OCI-LY7 (cell line): ENCODE measurements around the gene QDPR. TPM values are rescaled to one million over a fixed set of nuclear protein-coding genes. Genes with fewer than 3 reads are reported as not detected.

Source experiments
- BruUV-seq: library from RNA; stranded (reverse); fragments of 400-500 nt; replicated peaks from 2 replicates; lab custom pipeline; 2021; lab: Mats Ljungman, UMichigan
- CTCF ChIA-PET: fragments of 300-600 bp; sonication (Branson Sonifier 250); formaldehyde crosslinking; loops from one replicate; lab custom pipeline; 2022; ENCODE audit warnings: antibody characterized with exemption; ENCODE audit not compliant: unreplicated experiment; lab: Charles Lee
- POLR2A ChIA-PET: fragments of 300-600 bp; sonication (Branson Sonifier 250); formaldehyde crosslinking; loops from one replicate; lab custom pipeline; 2022; ENCODE audit warnings: antibody characterized with exemption; lab: Charles Lee
- DNase-seq: peaks from one replicate; pipeline ENCODE4 v3.0.0-alpha.2; 2015; ENCODE audit warnings: low spot score
- H2AFZ ChIP-seq: fragments of 200-600 bp; sonication (generic), shearing (Covaris generic); 2 replicates; pipeline ENCODE4 v1.6.1; 2014; ENCODE audit warnings: mild to moderate bottlenecking, antibody characterized with exemption, low read length, moderate library complexity
- H3K27ac ChIP-seq: fragments of 200-600 bp; sonication (generic); 2 replicates; pipeline ENCODE4 v1.5.1; 2014; ENCODE audit warnings: mixed run types, low read depth, mild to moderate bottlenecking, moderate library complexity, low read length, inconsistent platforms; ENCODE audit not compliant: poor library complexity, severe bottlenecking
- H3K36me3 ChIP-seq: fragments of 200-600 bp; sonication (generic); 2 replicates; pipeline ENCODE4 v1.6.1; 2014; ENCODE audit warnings: mild to moderate bottlenecking, antibody characterized with exemption, low read length, moderate library complexity, mixed read lengths; ENCODE audit not compliant: insufficient read depth
- H3K4me1 ChIP-seq: fragments of 200-600 bp; sonication (generic); 2 replicates; pipeline ENCODE4 v1.5.1; 2014; ENCODE audit warnings: mild to moderate bottlenecking, low read length; ENCODE audit not compliant: insufficient read depth, poor library complexity, severe bottlenecking
- H3K4me2 ChIP-seq: fragments of 200-600 bp; sonication (generic); 2 replicates; pipeline ENCODE4 v1.6.1; 2014; ENCODE audit warnings: mild to moderate bottlenecking, low read length
- H3K4me3 ChIP-seq: fragments of 200-600 bp; sonication (generic); 2 replicates; pipeline ENCODE4 v1.5.1; 2014; ENCODE audit warnings: mild to moderate bottlenecking, low read depth, low read length; ENCODE audit not compliant: poor library complexity, severe bottlenecking
- H3K79me2 ChIP-seq: fragments of 200-600 bp; sonication (generic); 2 replicates; pipeline ENCODE4 v1.6.1; 2016; ENCODE audit warnings: low read depth, mild to moderate bottlenecking, low read length, moderate library complexity, mixed read lengths; ENCODE audit not compliant: insufficient read depth
- H3K9me2 ChIP-seq: fragments of 200-600 bp; sonication (generic); 2 replicates; pipeline ENCODE4 v1.6.1; 2016; ENCODE audit warnings: mild to moderate bottlenecking, low read length, mixed read lengths; ENCODE audit not compliant: insufficient read depth
- H3K9me3 ChIP-seq: fragments of 200-600 bp; sonication (generic); 2 replicates; pipeline ENCODE4 v1.6.1; 2014; ENCODE audit warnings: mild to moderate bottlenecking, mixed run types, low read length, mixed read lengths
- H4K20me1 ChIP-seq: fragments of 200-600 bp; sonication (generic); 2 replicates; pipeline ENCODE4 v1.6.1; 2014; ENCODE audit warnings: mild to moderate bottlenecking, antibody characterized with exemption, low read length, moderate library complexity, mixed read lengths; ENCODE audit not compliant: insufficient read depth
- CTCF ChIP-seq: fragments of 200-600 bp; sonication (generic); conservative IDR thresholded peaks from 2 replicates; pipeline ENCODE4 v1.5.1; 2014; ENCODE audit warnings: mild to moderate bottlenecking, antibody characterized with exemption, low read length, moderate library complexity, mixed read lengths
- EZH2phosphoT487 ChIP-seq: fragments of 200-600 bp; sonication (generic); IDR thresholded peaks from 2 replicates; pipeline ENCODE4 v1.6.1; 2018; ENCODE audit warnings: low read depth, borderline replicate concordance, mild to moderate bottlenecking, mixed run types, antibody characterized with exemption, low read length, moderate library complexity, mixed read lengths
- intact Hi-C: fragments of 100-400 bp; cut with micrococcal nuclease; formaldehyde crosslinking; loops from one replicate; pipeline ENCODE4 v1.10.0; 2022; ENCODE audit not compliant: unreplicated experiment
- total RNA-seq, 2 experiments: library from RNA; depleted of rRNA in 1 of 2; stranded (reverse); fragments of >200 nt in 1 of 2; shearing (Covaris generic) in 1 of 2; gene quantifications; 2 replicates each; pipeline ENCODE4 v1.2.3, GENCODE V29; 2014 to 2022

QDPR gene
- total RNA-seq, 2 experiments from 2014 or later = 2.5 to 2.9 TPM

DNA sequence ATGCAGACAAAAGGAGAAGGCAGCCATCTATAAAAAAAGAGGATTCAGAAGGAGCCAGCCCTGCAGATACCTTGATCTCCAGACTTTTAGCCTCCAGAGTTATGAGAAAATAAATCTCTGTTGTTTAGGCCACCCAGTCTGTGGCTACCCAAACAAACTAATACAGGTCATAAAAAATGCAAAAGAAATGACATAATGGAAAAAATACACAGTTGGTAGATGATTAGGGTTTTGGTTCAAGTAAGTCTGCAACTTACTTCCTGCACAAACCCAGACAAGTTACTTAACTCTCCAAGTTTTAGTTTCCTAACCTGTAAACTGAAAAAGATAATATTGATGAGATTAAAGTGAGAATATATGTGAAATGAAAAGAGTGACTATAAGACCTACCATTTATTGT, 11.3 kb downstream of the QDPR start:
- H3K4me1 ChIP-seq = no peaks in the 10 kb centered on the region
- ChIA-PET CTCF (no interaction called here), POLR2A (no interaction called here)
- no peaks in the 10 kb centered on the region for H3K9me3 ChIP-seq
- no peak overlapping the region for H3K27ac ChIP-seq
- H2AFZ ChIP-seq = no peak overlapping the region
- no TSS peak for BruUV-seq
- no peaks in the 10 kb centered on the region for H3K79me2 ChIP-seq
- no peaks in the 10 kb centered on the region for H4K20me1 ChIP-seq
- H3K4me2 ChIP-seq = no peak overlapping the region
- H3K4me3 ChIP-seq = no peak overlapping the region
- no peaks in the 10 kb centered on the region for H3K9me2 ChIP-seq
- TF ChIP-seq CTCF (no peak), EZH2phosphoT487 (no peak)
- intact Hi-C loops = no loop called here
- H3K36me3 ChIP-seq = 0 out of 2 replicates have a peak, but pooled peaks cover 4% of the 10 kb centered on the region
- no peak for DNase-seq

DNA sequence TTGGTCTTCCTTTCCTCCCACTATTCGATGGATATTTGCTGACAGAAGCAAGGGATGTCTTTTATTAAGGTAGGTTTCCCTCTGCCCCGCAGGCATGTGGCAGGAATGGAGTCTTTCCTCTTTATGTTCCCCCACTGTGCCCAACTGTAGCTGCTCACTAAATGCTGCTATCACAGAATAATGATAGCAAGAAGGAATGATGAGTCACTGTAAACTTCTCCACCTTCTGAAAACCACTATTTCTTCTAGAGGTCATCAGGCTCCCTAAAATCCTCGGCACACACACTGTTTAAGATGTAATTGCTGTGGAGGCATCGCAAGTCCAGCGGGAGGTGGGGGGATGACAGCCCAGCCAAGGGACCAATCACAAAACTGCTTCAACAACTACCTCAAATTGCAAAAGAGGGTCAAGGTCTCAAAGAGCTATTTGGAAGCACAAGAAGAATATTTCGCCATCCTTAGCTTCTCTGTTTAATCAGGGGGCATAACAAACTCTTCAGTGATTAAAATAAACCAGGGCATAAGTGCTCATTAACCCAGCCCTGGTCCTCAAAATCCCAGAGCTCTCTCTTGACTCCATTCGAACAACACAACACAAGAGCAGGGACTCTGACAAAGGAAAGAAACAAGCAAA, 13.9 kb downstream of the QDPR start:
- DNase-seq = no peak
- POLR2A ChIA-PET = interaction anchor here (1.7 kb wide), 1 partner anchor 12 kb away, joined by 5 read pairs; no protein-coding TSS in a partner anchor
- Histone ChIP-seq H3K27ac (no peak overlapping the region), H2AFZ (no peak overlapping the region), H3K79me2 (no peaks in the 10 kb centered on the region), H3K4me3 (no peak overlapping the region), H3K4me2 (no peak overlapping the region), H4K20me1 (no peaks in the 10 kb centered on the region), H3K36me3 (0 out of 2 replicates have a peak, but pooled peaks cover 4% of the 10 kb centered on the region), H3K9me2 (no peaks in the 10 kb centered on the region), H3K4me1 (no peaks in the 10 kb centered on the region), H3K9me3 (no peaks in the 10 kb centered on the region)
- TF ChIP-seq EZH2phosphoT487 (no peak), CTCF (no peak)
- BruUV-seq = no TSS peak
- CTCF ChIA-PET = no interaction called here
- intact Hi-C loops = no loop called here
